Cardiac muscle cell (in vitro differentiated cells and primary cell): ENCODE results near the gene CASP14. TPM values are rescaled to one million over a fixed set of nuclear protein-coding genes. Genes with fewer than 3 reads are reported as not detected.

Experiments used
- DNase-seq, 2 donors: peaks; one replicate each; pipeline versions ENCODE4 v3.0.0 to v3.0.0-alpha.2; 2010 to 2017; ENCODE audit warnings: low read depth in 1 of 2, low spot score in 1 of 2
- H3K27ac ChIP-seq: fragments of 200-600 bp; sonication (generic); 2 replicates; pipeline ENCODE4 v1.5.1; 2016
- H3K27me3 ChIP-seq: fragments of 200-600 bp; sonication (generic); 2 replicates; pipeline ENCODE4 v1.6.0; 2016; ENCODE audit warnings: control low read depth
- H3K36me3 ChIP-seq: fragments of 200-600 bp; sonication (generic); 2 replicates; pipeline ENCODE4 v1.5.1; 2016; ENCODE audit warnings: control low read depth
- H3K4me1 ChIP-seq: fragments of 200-600 bp; sonication (generic); 2 replicates; pipeline ENCODE4 v1.8.1; 2017; ENCODE audit warnings: low read depth, mild to moderate bottlenecking, mixed run types
- H3K4me3 ChIP-seq: fragments of 200-600 bp; sonication (generic); 2 replicates; pipeline ENCODE4 v1.5.1; 2016; ENCODE audit warnings: mild to moderate bottlenecking
- H3K9me3 ChIP-seq: fragments of 200-600 bp; sonication (generic); 2 replicates; pipeline ENCODE4 v1.5.1; 2017; ENCODE audit warnings: low read depth, mild to moderate bottlenecking, control low read depth
- CTCF ChIP-seq: IDR thresholded peaks from 2 replicates; pipeline ENCODE4 v1.5.1; 2012; ENCODE audit warnings: low read depth, mild to moderate bottlenecking, low read length
- polyA plus RNA-seq: library from polyadenylated mRNA; unstranded; fragments of >200 nt; fragmentation: Nextera tagmentation; extraction: Ambion mirVana; gene quantifications from 2 replicates; pipeline ENCODE4 v1.2.1, GENCODE V29; 2016
- total RNA-seq: library from RNA; depleted of rRNA; stranded (reverse); fragments of >200 nt; gene quantifications from 2 replicates; pipeline ENCODE4 v1.2.3, GENCODE V29; 2016

The CASP14 gene
- total and polyA plus RNA-seq, 2 experiments from 2014 or later, result not detected

GRCh38 chr19:15021286-15022007 is 27.8 kb upstream of the CASP14 start:
- DNase-seq, result no peak
- no peaks in the 10 kb centered on the region for H3K9me3 ChIP-seq
- H3K4me3 ChIP-seq, result no peak overlapping the region
- no peaks in the 10 kb centered on the region for H3K4me1 ChIP-seq
- no peak for TF ChIP-seq CTCF
- no peaks in the 10 kb centered on the region for H3K36me3 ChIP-seq
- no peaks in the 10 kb centered on the region for H3K27me3 ChIP-seq
- H3K27ac ChIP-seq, result no peak overlapping the region

- Histone ChIP-seq H3K27ac (no peak overlapping the region), H3K27me3 (no peaks in the 10 kb centered on the region), H3K36me3 (no peaks in the 10 kb centered on the region), H3K9me3 (no peaks in the 10 kb centered on the region), H3K4me1 (no peaks in the 10 kb centered on the region), H3K4me3 (no peak overlapping the region)
- no peak for TF ChIP-seq CTCF
- DNase-seq, result no peak
Observed at GRCh38 chr19:15022752-15023151, 26.5 kb upstream of the CASP14 start.

- H3K4me3 ChIP-seq, result no peak overlapping the region
- H3K27me3 ChIP-seq, result no peaks in the 10 kb centered on the region
- no peak for TF ChIP-seq CTCF
- H3K27ac ChIP-seq, result no peak overlapping the region
- no peaks in the 10 kb centered on the region for H3K9me3 ChIP-seq
- peak in 1 of 2 donors; percentile 3 for DNase-seq
- no peaks in the 10 kb centered on the region for H3K4me1 ChIP-seq
- no peaks in the 10 kb centered on the region for H3K36me3 ChIP-seq
Observed at GRCh38 chr19:15025217-15025616, 24.1 kb upstream of the CASP14 start.

GRCh38 chr19:15028490-15028889 is 20.8 kb upstream of the CASP14 start:
- no peaks in the 10 kb centered on the region for H3K9me3 ChIP-seq
- H3K27ac ChIP-seq, result no peak overlapping the region
- no peaks in the 10 kb centered on the region for H3K36me3 ChIP-seq
- H3K4me1 ChIP-seq, result no peaks in the 10 kb centered on the region
- TF ChIP-seq CTCF, result no peak
- no peaks in the 10 kb centered on the region for H3K27me3 ChIP-seq
- no peak for DNase-seq
- H3K4me3 ChIP-seq, result no peak overlapping the region

- TF ChIP-seq CTCF, result no peak
- no peaks in the 10 kb centered on the region for H3K27me3 ChIP-seq
- no peak overlapping the region for H3K27ac ChIP-seq
- H3K4me3 ChIP-seq, result no peak overlapping the region
- H3K36me3 ChIP-seq, result no peaks in the 10 kb centered on the region
- no peaks in the 10 kb centered on the region for H3K9me3 ChIP-seq
- no peaks in the 10 kb centered on the region for H3K4me1 ChIP-seq
- DNase-seq, result no peak
Observed at GRCh38 chr19:15031675-15032074, 17.6 kb upstream of the CASP14 start.
